GM12878 (cell line): Measurements from ENCODE around the gene CD180. TPM values are rescaled to one million over a fixed set of nuclear protein-coding genes. Genes with fewer than 3 reads are reported as not detected.
A peak's percentile ranks its signal among the peaks of the same experiment; 100 is the strongest.

Source experiments
- ATAC-seq: fragments of 200-7000 bp; cut with Tn5 transposase; 3 replicates; pipeline ENCODE4 v1.9.1; 2020; ENCODE audit warnings: mild to moderate bottlenecking, moderate library complexity
- BruUV-seq: library from RNA; stranded (reverse); fragments of 400-500 nt; replicated peaks from 2 replicates; lab custom pipeline; 2021; lab: Mats Ljungman, UMichigan
- CTCF ChIA-PET: fragments of 300-600 bp; sonication (Branson Sonifier 250); formaldehyde crosslinking; extraction: SDS; loops from one replicate; lab custom pipeline; 2021; ENCODE audit warnings: inconsistent platforms; lab: Yijun Ruan, JAX
- POLR2A ChIA-PET: fragments of 350-600 bp; formaldehyde crosslinking; extraction: SDS; loops from one replicate; lab custom pipeline; 2021; ENCODE audit warnings: inconsistent platforms; lab: Charles Lee
- RAD21 ChIA-PET: fragments of 300-600 bp; sonication (Branson Sonifier 250); formaldehyde crosslinking; loops from one replicate; lab custom pipeline; 2023; ENCODE audit warnings: antibody characterized with exemption; ENCODE audit not compliant: unreplicated experiment; lab: Charles Lee
- SMC1A ChIA-PET: fragments of 300-600 bp; sonication (Branson Sonifier 250); formaldehyde crosslinking; loops from one replicate; lab custom pipeline; 2023; ENCODE audit not compliant: unreplicated experiment, uncharacterized antibody; lab: Charles Lee
- DNase-seq: peaks from one replicate; pipeline ENCODE4 v3.0.0-alpha.2; 2011; ENCODE audit warnings: low read depth, low spot score
- FAIRE-seq: peaks from 3 replicates; lab custom pipeline; 2011; peaks lifted over from hg19 to GRCh38; lab: Jason Lieb, UNC
- H2AFZ ChIP-seq: 2 replicates; pipeline ENCODE4 v1.6.0; 2011; ENCODE audit warnings: low read depth, low read length, control low read depth; ENCODE audit not compliant: control insufficient read depth
- H3K27ac ChIP-seq: 2 replicates; pipeline ENCODE4 v1.5.1; 2011; ENCODE audit warnings: control low read depth; ENCODE audit not compliant: control insufficient read depth, insufficient read depth
- H3K27me3 ChIP-seq, 2 experiments: replicated peaks in 1 of 2; 2 replicates each; pipeline versions ENCODE4 v1.6.0 to v1.6.1; 2011; ENCODE audit warnings: low read length in 1 of 2; ENCODE audit not compliant: control insufficient read depth in 2 of 2, insufficient read depth in 2 of 2
- H3K36me3 ChIP-seq, 2 experiments: 2 replicates each; pipeline ENCODE4 v1.5.1; 2011; ENCODE audit warnings: low read length in 1 of 2; ENCODE audit not compliant: control insufficient read depth in 2 of 2, insufficient read depth in 2 of 2
- H3K4me1 ChIP-seq: 2 replicates; pipeline ENCODE4 v1.6.1; 2011; ENCODE audit warnings: mild to moderate bottlenecking, low read length, moderate library complexity, mixed read lengths; ENCODE audit not compliant: control insufficient read depth, insufficient read depth
- H3K4me2 ChIP-seq: 2 replicates; pipeline ENCODE4 v1.6.0; 2011; ENCODE audit warnings: control low read depth; ENCODE audit not compliant: control insufficient read depth, insufficient read depth
- H3K4me3 ChIP-seq: fragments of 200-600 bp; sonication (generic); 2 replicates; pipeline ENCODE4 v1.5.1; 2016
- H3K79me2 ChIP-seq: 2 replicates; pipeline ENCODE4 v1.6.0; 2011; ENCODE audit warnings: low read length; ENCODE audit not compliant: control insufficient read depth, insufficient read depth
- H3K9ac ChIP-seq: 2 replicates; pipeline ENCODE4 v1.8.0; 2011; ENCODE audit warnings: low read length, control low read depth, mixed read lengths; ENCODE audit not compliant: control insufficient read depth, insufficient read depth
- H3K9me3 ChIP-seq: replicated peaks from 3 replicates; pipeline ENCODE4 v1.5.1; 2011; ENCODE audit warnings: mild to moderate bottlenecking, low read length; ENCODE audit not compliant: control insufficient read depth, insufficient read depth
- H4K20me1 ChIP-seq: 2 replicates; pipeline ENCODE4 v1.6.0; 2011; ENCODE audit not compliant: control insufficient read depth, insufficient read depth
- FOXM1 ChIP-seq: IDR thresholded peaks from 2 replicates; pipeline ENCODE4 v1.6.1; 2012; ENCODE audit warnings: low read depth, mild to moderate bottlenecking, inconsistent platforms, low read length, moderate library complexity
- IKZF1 ChIP-seq: fragments of 450-650 bp; conservative IDR thresholded peaks from 2 replicates; pipeline ENCODE4 v1.6.1; 2017; ENCODE audit warnings: antibody characterized with exemption, mild to moderate bottlenecking
- MTA3 ChIP-seq: IDR thresholded peaks from 2 replicates; pipeline ENCODE4 v1.6.1; 2012; ENCODE audit warnings: low read length, inconsistent platforms, borderline replicate concordance
- RAD21 ChIP-seq: IDR thresholded peaks from 2 replicates; pipeline ENCODE4 v1.6.1; 2011; ENCODE audit warnings: mild to moderate bottlenecking, low read depth, low read length, moderate library complexity; ENCODE audit not compliant: insufficient read depth
- SMC3 ChIP-seq: IDR thresholded peaks from 2 replicates; pipeline ENCODE4 v1.6.1; 2011; ENCODE audit warnings: low read length, improper control_type of control experiment, borderline replicate concordance
- YY1 ChIP-seq: IDR thresholded peaks from 2 replicates; pipeline ENCODE4 v1.6.1; 2011; ENCODE audit warnings: low read depth, mild to moderate bottlenecking, low read length
- ZSCAN29 ChIP-seq: fragments of 450-650 bp; IDR thresholded peaks from 2 replicates; pipeline ENCODE4 v1.6.1; 2017; ENCODE audit warnings: mild to moderate bottlenecking, moderate library complexity
- WGBS: methylation state at CpG from one replicate; pipeline ENCODE4 v1.1.6; 2016; ENCODE audit warnings: low lambda C conversion rate; ENCODE audit not compliant: insufficient replicate concordance, insufficient coverage; ENCODE audit errors: missing lambda C conversion rate; 5-methylcytosine and 5-hydroxymethylcytosine counted together
- in situ Hi-C: fragments of 300-500 bp; cut with MboI; formaldehyde crosslinking; loops from 9 replicates; pipeline ENCODE4 v1.14.3; 2018; ENCODE audit warnings: mixed read lengths
- intact Hi-C: fragments of 100-400 bp; cut with micrococcal nuclease; formaldehyde crosslinking; loops from one replicate; pipeline ENCODE4 v1.14.2; 2022; ENCODE audit not compliant: unreplicated experiment
- polyA plus RNA-seq, 11 experiments: library from polyadenylated mRNA; depleted of rRNA in 4 of 11; unstranded in 6 of 11; stranded (reverse) in 5 of 11; fragments of >200 nt; fragmentation: Nextera tagmentation in 4 of 11; fragmentation: Illumina TruSeq in 1 of 11; extraction: Ambion mirVana in 4 of 11; extraction: Trizol in 1 of 11; gene quantifications; 1 replicate in 1 of 11; 2 replicates in 10 of 11; pipeline versions ENCODE4 v1.2.1 to v1.2.3, GENCODE V29; 2011 to 2016; ENCODE audit warnings: inconsistent platforms in 2 of 11, missing spikeins in 2 of 11, low read depth in 1 of 11
- total RNA-seq, 4 experiments: library from RNA; depleted of rRNA in 3 of 4; stranded (reverse); fragments of >200 nt in 3 of 4; fragmentation: Illumina TruSeq in 1 of 4; extraction: Trizol in 1 of 4; gene quantifications; 2 replicates each; pipeline versions ENCODE4 v1.2.1 to v1.2.3, GENCODE V29; 2013 to 2021
- TF ChIP-seq, protein P1 (sequence below): fragments of 450-650 bp; IDR thresholded peaks from 2 replicates; pipeline ENCODE4 v1.6.1; 2016; ENCODE audit warnings: mild to moderate bottlenecking
- TF ChIP-seq, protein P2 (sequence below), 3 experiments: IDR thresholded peaks in 2 of 3; conservative IDR thresholded peaks in 1 of 3; 2 replicates each; pipeline ENCODE4 v1.5.1; 2011; ENCODE audit warnings: low read depth in 3 of 3, low read length in 3 of 3, mild to moderate bottlenecking in 3 of 3, control low read depth in 2 of 3, moderate library complexity in 2 of 3, inconsistent platforms in 1 of 3, mixed read lengths in 1 of 3; ENCODE audit not compliant: control insufficient read depth in 2 of 3, insufficient read depth in 1 of 3; ENCODE audit errors: extremely low read depth in 1 of 3
- TF ChIP-seq, protein P3 (sequence below): IDR thresholded peaks from 2 replicates; pipeline ENCODE4 v1.6.1; 2012; ENCODE audit warnings: improper control_type of control experiment, low read depth, low read length; ENCODE audit not compliant: insufficient replicate concordance

Gene CD180
- total and polyA plus RNA-seq, 10 of the 15 experiments (the other 5 are each of a cell fraction or from before 2014, with no cell fraction given) = 0.22 to 9.7 (median 2.9) TPM

DNA sequence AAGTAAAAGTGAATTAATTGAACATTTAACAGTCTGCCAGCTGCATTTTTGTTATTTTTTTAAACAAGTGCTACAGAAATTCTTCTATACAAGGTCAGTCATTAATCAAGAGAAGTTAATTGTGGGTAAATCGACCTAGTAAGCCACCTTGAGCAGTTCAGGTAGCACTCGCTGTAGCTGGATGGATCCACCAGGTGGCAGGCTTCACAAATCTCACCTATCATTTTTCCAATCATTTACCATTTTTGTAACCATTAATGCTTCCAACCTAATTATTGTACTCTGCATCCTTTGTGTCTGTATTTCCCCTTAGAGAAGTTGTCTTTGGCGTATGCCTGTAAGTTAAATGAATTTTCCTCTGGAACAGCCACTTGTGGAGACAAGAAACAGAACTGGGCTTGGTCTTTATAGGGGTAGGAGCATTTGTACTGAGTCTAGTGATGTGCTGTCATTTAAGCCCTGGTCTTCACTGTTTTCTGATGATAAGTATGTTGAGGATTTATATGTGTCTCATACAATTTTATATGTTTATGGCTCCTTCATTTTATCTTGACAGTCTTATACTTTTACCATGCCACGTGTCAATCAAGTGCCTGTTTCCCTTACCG lies 39.5 kb downstream of the CD180 start:
- no peak overlapping the region for H3K27ac ChIP-seq
- TF ChIP-seq RAD21 (peak; percentile 60), ZSCAN29 (no peak), FOXM1 (0 out of 2 replicates have a peak, but pooled peaks have one; percentile 26), MTA3 (no peak), YY1 (0 out of 2 replicates have a peak, but pooled peaks have one; percentile 28), SMC3 (peak; percentile 91), IKZF1 (no peak)
- TF ChIP-seq, protein P1, sequence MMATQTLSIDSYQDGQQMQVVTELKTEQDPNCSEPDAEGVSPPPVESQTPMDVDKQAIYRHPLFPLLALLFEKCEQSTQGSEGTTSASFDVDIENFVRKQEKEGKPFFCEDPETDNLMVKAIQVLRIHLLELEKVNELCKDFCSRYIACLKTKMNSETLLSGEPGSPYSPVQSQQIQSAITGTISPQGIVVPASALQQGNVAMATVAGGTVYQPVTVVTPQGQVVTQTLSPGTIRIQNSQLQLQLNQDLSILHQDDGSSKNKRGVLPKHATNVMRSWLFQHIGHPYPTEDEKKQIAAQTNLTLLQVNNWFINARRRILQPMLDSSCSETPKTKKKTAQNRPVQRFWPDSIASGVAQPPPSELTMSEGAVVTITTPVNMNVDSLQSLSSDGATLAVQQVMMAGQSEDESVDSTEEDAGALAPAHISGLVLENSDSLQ = 0 out of 2 replicates have a peak, but pooled peaks have one; percentile 7
- TF ChIP-seq, protein P2, sequence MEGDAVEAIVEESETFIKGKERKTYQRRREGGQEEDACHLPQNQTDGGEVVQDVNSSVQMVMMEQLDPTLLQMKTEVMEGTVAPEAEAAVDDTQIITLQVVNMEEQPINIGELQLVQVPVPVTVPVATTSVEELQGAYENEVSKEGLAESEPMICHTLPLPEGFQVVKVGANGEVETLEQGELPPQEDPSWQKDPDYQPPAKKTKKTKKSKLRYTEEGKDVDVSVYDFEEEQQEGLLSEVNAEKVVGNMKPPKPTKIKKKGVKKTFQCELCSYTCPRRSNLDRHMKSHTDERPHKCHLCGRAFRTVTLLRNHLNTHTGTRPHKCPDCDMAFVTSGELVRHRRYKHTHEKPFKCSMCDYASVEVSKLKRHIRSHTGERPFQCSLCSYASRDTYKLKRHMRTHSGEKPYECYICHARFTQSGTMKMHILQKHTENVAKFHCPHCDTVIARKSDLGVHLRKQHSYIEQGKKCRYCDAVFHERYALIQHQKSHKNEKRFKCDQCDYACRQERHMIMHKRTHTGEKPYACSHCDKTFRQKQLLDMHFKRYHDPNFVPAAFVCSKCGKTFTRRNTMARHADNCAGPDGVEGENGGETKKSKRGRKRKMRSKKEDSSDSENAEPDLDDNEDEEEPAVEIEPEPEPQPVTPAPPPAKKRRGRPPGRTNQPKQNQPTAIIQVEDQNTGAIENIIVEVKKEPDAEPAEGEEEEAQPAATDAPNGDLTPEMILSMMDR (IDR thresholded peaks at IDR 0.05 in 2 of 3, conservative IDR thresholded peaks at IDR 0.05 in 1 of 3; ENCODE audit: control insufficient read depth in 2 of 3, extremely low read depth in 1 of 3, insufficient read depth in 1 of 3, low read depth in 3 of 3, low read length in 3 of 3) = peak; percentile 74 to 80 (median 79)
- TF ChIP-seq, protein P3, sequence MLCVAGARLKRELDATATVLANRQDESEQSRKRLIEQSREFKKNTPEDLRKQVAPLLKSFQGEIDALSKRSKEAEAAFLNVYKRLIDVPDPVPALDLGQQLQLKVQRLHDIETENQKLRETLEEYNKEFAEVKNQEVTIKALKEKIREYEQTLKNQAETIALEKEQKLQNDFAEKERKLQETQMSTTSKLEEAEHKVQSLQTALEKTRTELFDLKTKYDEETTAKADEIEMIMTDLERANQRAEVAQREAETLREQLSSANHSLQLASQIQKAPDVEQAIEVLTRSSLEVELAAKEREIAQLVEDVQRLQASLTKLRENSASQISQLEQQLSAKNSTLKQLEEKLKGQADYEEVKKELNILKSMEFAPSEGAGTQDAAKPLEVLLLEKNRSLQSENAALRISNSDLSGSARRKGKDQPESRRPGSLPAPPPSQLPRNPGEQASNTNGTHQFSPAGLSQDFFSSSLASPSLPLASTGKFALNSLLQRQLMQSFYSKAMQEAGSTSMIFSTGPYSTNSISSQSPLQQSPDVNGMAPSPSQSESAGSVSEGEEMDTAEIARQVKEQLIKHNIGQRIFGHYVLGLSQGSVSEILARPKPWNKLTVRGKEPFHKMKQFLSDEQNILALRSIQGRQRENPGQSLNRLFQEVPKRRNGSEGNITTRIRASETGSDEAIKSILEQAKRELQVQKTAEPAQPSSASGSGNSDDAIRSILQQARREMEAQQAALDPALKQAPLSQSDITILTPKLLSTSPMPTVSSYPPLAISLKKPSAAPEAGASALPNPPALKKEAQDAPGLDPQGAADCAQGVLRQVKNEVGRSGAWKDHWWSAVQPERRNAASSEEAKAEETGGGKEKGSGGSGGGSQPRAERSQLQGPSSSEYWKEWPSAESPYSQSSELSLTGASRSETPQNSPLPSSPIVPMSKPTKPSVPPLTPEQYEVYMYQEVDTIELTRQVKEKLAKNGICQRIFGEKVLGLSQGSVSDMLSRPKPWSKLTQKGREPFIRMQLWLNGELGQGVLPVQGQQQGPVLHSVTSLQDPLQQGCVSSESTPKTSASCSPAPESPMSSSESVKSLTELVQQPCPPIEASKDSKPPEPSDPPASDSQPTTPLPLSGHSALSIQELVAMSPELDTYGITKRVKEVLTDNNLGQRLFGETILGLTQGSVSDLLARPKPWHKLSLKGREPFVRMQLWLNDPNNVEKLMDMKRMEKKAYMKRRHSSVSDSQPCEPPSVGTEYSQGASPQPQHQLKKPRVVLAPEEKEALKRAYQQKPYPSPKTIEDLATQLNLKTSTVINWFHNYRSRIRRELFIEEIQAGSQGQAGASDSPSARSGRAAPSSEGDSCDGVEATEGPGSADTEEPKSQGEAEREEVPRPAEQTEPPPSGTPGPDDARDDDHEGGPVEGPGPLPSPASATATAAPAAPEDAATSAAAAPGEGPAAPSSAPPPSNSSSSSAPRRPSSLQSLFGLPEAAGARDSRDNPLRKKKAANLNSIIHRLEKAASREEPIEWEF = no peak
- H2AFZ ChIP-seq = no peak overlapping the region
- WGBS = 41% methylated on average over 5 of the region's 5 CpGs
- ATAC-seq (peak; percentile 85), FAIRE-seq (no peak), DNase-seq (no peak)
- no peak overlapping the region for H3K4me2 ChIP-seq
- in situ Hi-C loops (no loop called here), intact Hi-C loops (loop anchor here (1.0 to 10.0 kb wide), 3 partner anchors 52 to 1098 kb away; no protein-coding TSS in a partner anchor)
- no peak overlapping the region for H3K9ac ChIP-seq
- no peaks in the 10 kb centered on the region for H3K9me3 ChIP-seq
- no peak overlapping the region for H3K4me3 ChIP-seq
- no peaks in the 10 kb centered on the region; a peak in 2 of 4 replicates for H3K27me3 ChIP-seq
- ChIA-PET POLR2A (no interaction called here), SMC1A (interaction anchor here (0.8 to 1.5 kb wide), 3 partner anchors 12 to 52 kb away, joined by 3 to 9 read pairs (median 5); no protein-coding TSS in a partner anchor), RAD21 (interaction anchor here (0.6 to 4.8 kb wide), 6 partner anchors 26 to 1096 kb away, joined by 3 to 31 read pairs (median 4); no protein-coding TSS in a partner anchor), CTCF (interaction anchor here (0.7 to 6.3 kb wide), 11 partner anchors 11 to 89 kb away, joined by 3 to 131 read pairs (median 7); no protein-coding TSS in a partner anchor)
- no peaks in the 10 kb centered on the region for H4K20me1 ChIP-seq
- no TSS peak for BruUV-seq
- H3K4me1 ChIP-seq = peaks cover 4% of the 10 kb centered on the region; the same call in 1 of the 2 replicates
- no peaks in the 10 kb centered on the region for H3K36me3 ChIP-seq
- H3K79me2 ChIP-seq = no peaks in the 10 kb centered on the region
